Posterior vena cava (tissue), 2 donors: ENCODE data around the gene NBAS. TPM values are rescaled to one million over a fixed set of nuclear protein-coding genes. Genes with fewer than 3 reads are reported as not detected.
"Not testable (repeated sequence)": the region's sequence is repeated elsewhere in the genome, so short reads cannot be mapped to it uniquely, and the experiment has no call there.

Experiments
- DNase-seq: peaks from one replicate; pipeline ENCODE4 v3.0.0-alpha.2; 2020; ENCODE audit warnings: low spot score
- intact Hi-C, 2 donors: fragments of 100-400 bp; cut with DNase I; formaldehyde crosslinking; loops; one replicate each; pipeline versions ENCODE4 v1.14.1 to v1.14.2; 2022 to 2023
- total RNA-seq, 2 donors: library from RNA; stranded (reverse); fragmentation: NEBNext Ultra II Directional; extraction: Animal tissue kit (Norgen Biotek cat#: 25700); gene quantifications; one replicate each; pipeline ENCODE4 v1.2.1, GENCODE V29; 2021
- donor health status: DM: yes; HTN: yes; CAD: no.
- donor health status: DM: yes; HTN: yes; CAD: no.

NBAS gene
- total RNA-seq, 2 donors from 2014 or later, result 38.0 to 38.1 TPM

- DNase-seq, result no peak
Measured at GRCh38 chr2:15218423-15219086, 342.6 kb downstream of the NBAS start.

GRCh38 chr2:15212249-15212648, 348.9 kb downstream of the NBAS start:
- intact Hi-C loops, result no loop called here
- DNase-seq, result no peak

More at GRCh38 chr2:15218423-15219086, 342.6 kb downstream of the NBAS start:
- intact Hi-C loops, result no loop called here

GRCh38 chr2:15210542-15210941, 350.6 kb downstream of the NBAS start:
- intact Hi-C loops, DNase-seq: not testable (repeated sequence)

GRCh38 chr2:15206419-15206818, 354.7 kb downstream of the NBAS start:
- intact Hi-C loops, result no loop called here
- no peak for DNase-seq

GRCh38 chr2:15205562-15205961, 355.6 kb downstream of the NBAS start:
- DNase-seq, result no peak
- intact Hi-C loops, result no loop called here

GRCh38 chr2:15201009-15201408, 360.1 kb downstream of the NBAS start:
- intact Hi-C loops, result no loop called here
- no peak for DNase-seq

GRCh38 chr2:15200581-15200980, 360.6 kb downstream of the NBAS start:
- intact Hi-C loops, result no loop called here
- no peak for DNase-seq

GRCh38 chr2:15198051-15198450, 363.1 kb downstream of the NBAS start:
- intact Hi-C loops, result no loop called here
- no peak for DNase-seq

- no peak for DNase-seq
- intact Hi-C loops, result no loop called here
Measured at GRCh38 chr2:15195813-15196212, 365.3 kb downstream of the NBAS start.

- no peak for DNase-seq
- intact Hi-C loops, result no loop called here
Measured at GRCh38 chr2:15191789-15192188, 369.3 kb downstream of the NBAS start.

- no peak for DNase-seq
- intact Hi-C loops, result no loop called here
Measured at GRCh38 chr2:15189216-15189615, 371.9 kb downstream of the NBAS start.

- no peak for DNase-seq
- intact Hi-C loops, result no loop called here
Measured at GRCh38 chr2:15187702-15188101, 373.4 kb downstream of the NBAS start.

- intact Hi-C loops, result no loop called here
- no peak for DNase-seq
Measured at GRCh38 chr2:15186118-15186517, 375.0 kb downstream of the NBAS start.

GRCh38 chr2:15184491-15184890, 376.6 kb downstream of the NBAS start:
- intact Hi-C loops, result no loop called here
- no peak for DNase-seq

- DNase-seq, result no peak
- intact Hi-C loops, result no loop called here
Measured at GRCh38 chr2:15182275-15182674, 378.9 kb downstream of the NBAS start.

GRCh38 chr2:15181092-15181745, 379.9 kb downstream of the NBAS start:
- intact Hi-C loops, result no loop called here
- no peak for DNase-seq

- DNase-seq, result no peak
- intact Hi-C loops, result no loop called here
Measured at GRCh38 chr2:15180379-15180778, 380.8 kb downstream of the NBAS start.

- no peak for DNase-seq
- intact Hi-C loops, result no loop called here
Measured at GRCh38 chr2:15178946-15179345, 382.2 kb downstream of the NBAS start.

GRCh38 chr2:15177103-15177502, 384.0 kb downstream of the NBAS start:
- DNase-seq, result no peak
- intact Hi-C loops, result no loop called here

GRCh38 chr2:15176604-15177003, 384.5 kb downstream of the NBAS start:
- intact Hi-C loops, result no loop called here
- DNase-seq, result no peak

GRCh38 chr2:15174567-15174966, 386.6 kb downstream of the NBAS start:
- DNase-seq, result no peak
- intact Hi-C loops, result no loop called here
